K562 (cell line): ENCODE data around the gene UBE2E1. TPM values are rescaled to one million over a fixed set of nuclear protein-coding genes. Genes with fewer than 3 reads are reported as not detected.

Experiments
- ATAC-seq: fragments of 200-7000 bp; cut with Tn5 transposase; 3 replicates; pipeline ENCODE4 v1.9.1; 2020; ENCODE audit warnings: moderate library complexity
- BruUV-seq: library from RNA; stranded (reverse); fragments of 400-500 nt; replicated peaks from 2 replicates; lab custom pipeline; 2021; lab: Mats Ljungman, UMichigan
- CTCF ChIA-PET: fragments of 300-600 bp; formaldehyde crosslinking; extraction: SDS; loops from one replicate; lab custom pipeline; 2021; ENCODE audit warnings: low intra/inter-chr PET ratio; lab: Yijun Ruan, JAX
- POLR2A ChIA-PET: fragments of 300-600, 350-650 bp; sonication (Branson Sonifier 250); formaldehyde crosslinking; extraction: SDS; loops from one replicate; lab custom pipeline; 2021; ENCODE audit warnings: antibody characterized with exemption, inconsistent platforms; lab: Yijun Ruan, JAX
- DNase-seq, 4 experiments: peaks; one replicate each; pipeline versions ENCODE4 v3.0.0 to v3.0.0-alpha.2; 2011 to 2018; ENCODE audit warnings: low spot score in 3 of 4, mixed read lengths in 3 of 4; ENCODE audit errors: extremely low read depth in 1 of 4
- FAIRE-seq: peaks from 2 replicates; lab custom pipeline; 2011; peaks lifted over from hg19 to GRCh38; lab: Jason Lieb, UNC
- H2AFZ ChIP-seq: 2 replicates; pipeline ENCODE4 v1.6.0; 2011; ENCODE audit warnings: low read depth, low read length, control low read depth, inconsistent platforms
- H3K27ac ChIP-seq: fragments of 200-600 bp; 3 replicates; pipeline ENCODE4 v1.8.0; 2011; ENCODE audit warnings: low read depth, mild to moderate bottlenecking, control low read depth, inconsistent platforms, low read length, moderate library complexity, mixed read lengths; ENCODE audit errors: extremely low read depth
- H3K27me3 ChIP-seq, 2 experiments: fragments of 300-600 bp in 1 of 2; 2 replicates in 1 of 2; 3 replicates in 1 of 2; pipeline versions ENCODE4 v1.6.0 to v1.8.0; 2011; ENCODE audit warnings: inconsistent platforms in 2 of 2, low read length in 2 of 2, mild to moderate bottlenecking in 1 of 2, mixed read lengths in 1 of 2, moderate library complexity in 1 of 2; ENCODE audit not compliant: control insufficient read depth in 2 of 2, insufficient read depth in 2 of 2
- H3K36me3 ChIP-seq: fragments of 300-600 bp; 3 replicates; pipeline ENCODE4 v1.8.0; 2011; ENCODE audit warnings: mild to moderate bottlenecking, low read length, inconsistent platforms; ENCODE audit not compliant: control insufficient read depth, insufficient read depth
- H3K4me1 ChIP-seq, 2 experiments: fragments of 200-600 bp in 1 of 2; replicated peaks in 1 of 2; 2 replicates in 1 of 2; 3 replicates in 1 of 2; pipeline versions ENCODE4 v1.5.1 to v1.8.0; 2011; ENCODE audit warnings: inconsistent platforms in 2 of 2, low read length in 2 of 2, mild to moderate bottlenecking in 1 of 2, mixed read lengths in 1 of 2, moderate library complexity in 1 of 2; ENCODE audit not compliant: control insufficient read depth in 2 of 2, insufficient read depth in 2 of 2
- H3K4me2 ChIP-seq: 2 replicates; pipeline ENCODE4 v1.6.1; 2011; ENCODE audit warnings: low read length, control low read depth, inconsistent platforms, mixed read lengths; ENCODE audit not compliant: insufficient read depth
- H3K4me3 ChIP-seq: fragments of 200-600 bp; sonication (generic), shearing (Covaris generic); 2 replicates; pipeline ENCODE4 v1.5.1; 2016; ENCODE audit warnings: control low read depth, inconsistent platforms
- H3K79me2 ChIP-seq: fragments of 200-600 bp; 3 replicates; pipeline ENCODE4 v1.8.0; 2011; ENCODE audit warnings: low read length, inconsistent platforms; ENCODE audit not compliant: control insufficient read depth, insufficient read depth
- H3K9ac ChIP-seq, 2 experiments: 2 replicates each; pipeline versions ENCODE4 v1.6.0 to v1.6.1; 2011; ENCODE audit warnings: low read depth in 2 of 2, low read length in 2 of 2, control low read depth in 1 of 2, inconsistent platforms in 1 of 2, mild to moderate bottlenecking in 1 of 2, mixed read lengths in 1 of 2; ENCODE audit not compliant: insufficient read depth in 1 of 2
- H3K9me1 ChIP-seq: one replicate; pipeline ENCODE4 v1.6.0; 2011; ENCODE audit warnings: inconsistent platforms, mild to moderate bottlenecking, low read length, moderate library complexity; ENCODE audit not compliant: control insufficient read depth, insufficient read depth
- H3K9me3 ChIP-seq: replicated peaks from 2 replicates; pipeline ENCODE4 v1.5.1; 2011; ENCODE audit warnings: low read depth, low read length, inconsistent platforms; ENCODE audit not compliant: control insufficient read depth, insufficient read depth
- H4K20me1 ChIP-seq: replicated peaks from 2 replicates; pipeline ENCODE4 v1.6.1; 2011; ENCODE audit warnings: low read length, inconsistent platforms, mixed read lengths; ENCODE audit not compliant: control insufficient read depth, insufficient read depth
- BDP1 ChIP-seq: IDR thresholded peaks from 3 replicates; pipeline ENCODE4 v1.6.1; 2011; ENCODE audit not compliant: insufficient read length, insufficient read depth
- CBX2 ChIP-seq: fragments of 200-600 bp; sonication (generic); IDR thresholded peaks from one replicate; pipeline ENCODE4 v1.6.1; 2012; ENCODE audit warnings: mild to moderate bottlenecking, low read length, inconsistent platforms; ENCODE audit not compliant: insufficient read depth, poor library complexity, severe bottlenecking
- FOSL1 ChIP-seq: fragments of 200-800 bp; sonication (Bioruptor generic); conservative IDR thresholded peaks from 2 replicates; pipeline ENCODE4 v1.6.1; 2016; ENCODE audit warnings: missing genetic modification characterization, missing compliant biosample characterization
- IRF1 ChIP-seq: sonication (generic); formaldehyde crosslinking; IDR thresholded peaks from 2 replicates; pipeline ENCODE4 v1.8.0; 2022; ENCODE audit warnings: missing genetic modification reagents, mild to moderate bottlenecking, borderline replicate concordance
- NCOA6 ChIP-seq: fragments of 450-650 bp; IDR thresholded peaks from 2 replicates; pipeline ENCODE4 v1.6.1; 2017; ENCODE audit warnings: mild to moderate bottlenecking
- POLR2B ChIP-seq: fragments of 450-650 bp; IDR thresholded peaks from 2 replicates; pipeline ENCODE4 v1.6.1; 2018; ENCODE audit warnings: low read depth; ENCODE audit not compliant: partially characterized antibody
- SREBF1 ChIP-seq: fragments of 150-350 bp; IDR thresholded peaks from 2 replicates; pipeline ENCODE4 v1.6.1; 2014; ENCODE audit warnings: antibody characterized with exemption, low read depth, low read length, borderline replicate concordance
- WGBS: fragments of 100-300 bp; shearing (Covaris generic); methylation state at CpG from one replicate; pipeline ENCODE4 v1.1.6; 2016; ENCODE audit warnings: low coverage, mixed read lengths; ENCODE audit not compliant: insufficient coverage; ENCODE audit errors: missing lambda C conversion rate; 5-methylcytosine and 5-hydroxymethylcytosine counted together
- in situ Hi-C: fragments of 300-500 bp; cut with MboI; formaldehyde crosslinking; loops from 4 replicates; pipeline ENCODE4 v1.15.0; 2018; ENCODE audit warnings: inconsistent platforms, mixed read lengths
- intact Hi-C: fragments of 100-400 bp; cut with micrococcal nuclease; formaldehyde crosslinking; loops from 2 replicates; pipeline ENCODE4 v1.14.2; 2022
- polyA plus RNA-seq, 8 experiments: library from polyadenylated mRNA; depleted of rRNA in 4 of 8; stranded (reverse) in 5 of 8; unstranded in 3 of 8; fragments of >200 nt; fragmentation: Nextera tagmentation in 2 of 8; fragmentation: Illumina TruSeq in 1 of 8; extraction: Ambion mirVana in 2 of 8; extraction: Trizol in 1 of 8; gene quantifications; 2 replicates each; pipeline versions ENCODE4 v1.2.1 to v1.2.3, GENCODE V29; 2011 to 2014; ENCODE audit warnings: inconsistent platforms in 1 of 8, missing spikeins in 1 of 8
- total RNA-seq, 7 experiments: library from RNA; depleted of rRNA in 6 of 7; stranded (reverse); fragments of >200 nt in 6 of 7; fragmentation: Illumina TruSeq in 2 of 7; extraction: Trizol in 2 of 7; gene quantifications; 2 replicates each; pipeline versions ENCODE4 v1.2.1 to v1.2.3, GENCODE V29; 2011 to 2021; ENCODE audit warnings: low replicate concordance in 1 of 7

The UBE2E1 gene
- total and polyA plus RNA-seq, 9 of the 15 experiments (the other 6 are each of a cell fraction or from before 2014, with no cell fraction given), result 54.4 to 294 (median 165) TPM

- Histone ChIP-seq H3K4me2 (no peak overlapping the region), H3K79me2 (peaks cover 15% of the 10 kb centered on the region; the same call in 2 of the 3 replicates), H4K20me1 (no peaks in the 10 kb centered on the region), H3K9me1 (no peaks in the 10 kb centered on the region), H3K4me1 (peaks cover 3% of the 10 kb centered on the region in 2 experiments; a peak in 3 of 5 replicates), H2AFZ (no peak overlapping the region), H3K27ac (no peak overlapping the region), H3K36me3 (peaks cover 5% of the 10 kb centered on the region; the same call in 2 of the 3 replicates), H3K27me3 (no peaks in the 10 kb centered on the region), H3K9ac (no peak overlapping the region), H3K4me3 (no peak overlapping the region), H3K9me3 (no peaks in the 10 kb centered on the region)
- WGBS, result 62% methylated on average over 5 of the region's 5 CpGs
- intact Hi-C loops (loop anchor here (10.0 kb wide), 1 partner anchor 163 kb away; no protein-coding TSS in a partner anchor), in situ Hi-C loops (no loop called here)
- DNase-seq, result no peak
- ChIA-PET CTCF (no interaction called here), POLR2A (interaction anchor here (0.7 to 1.8 kb wide), 2 partner anchors 39 to 168 kb away, joined by 3 read pairs; partner anchors contain the start of genes NKIRAS1 and RPL15)
- FAIRE-seq, result no peak
- TF ChIP-seq IRF1 (no peak), SREBF1 (no peak), NCOA6 (no peak), POLR2B (no peak), CBX2 (no peak), BDP1 (no peak), FOSL1 (no peak)
- BruUV-seq, result no TSS peak
- no peak for ATAC-seq
These were observed 71.7 kb downstream of the UBE2E1 start for GRCh38 chr3:23877329-23877980.
